Activated CD4-positive, alpha-beta memory T cell treated with anti-CD3 and anti-CD28 coated beads, Interleukin-2, amount 10 ng/mL, durations not matched to agents 7 days and 5 days (primary cell): ENCODE results near the gene ISG20. TPM values are rescaled to one million over a fixed set of nuclear protein-coding genes. Genes with fewer than 3 reads are reported as not detected.

ENCODE experiments used
- CTCF ChIA-PET: fragments of 350-600 bp; sonication (Branson Sonifier 250); formaldehyde crosslinking; loops from one replicate; lab custom pipeline; 2021; ENCODE audit warnings: antibody characterized with exemption, inconsistent platforms; lab: Charles Lee
- POLR2A ChIA-PET: fragments of 350-600 bp; sonication (Branson Sonifier 250); formaldehyde crosslinking; loops from one replicate; lab custom pipeline; 2021; ENCODE audit warnings: antibody characterized with exemption; lab: Charles Lee
- DNase-seq: peaks from one replicate; pipeline ENCODE4 v3.0.0-alpha.2; 2020
- H3K27ac Mint-ChIP-seq: one replicate; pipeline ENCODE4 v1.8.0; 2021; ENCODE audit warnings: mild to moderate bottlenecking, mixed read lengths
- H3K27me3 Mint-ChIP-seq: one replicate; pipeline ENCODE4 v1.8.0; 2021; ENCODE audit warnings: mixed read lengths
- H3K36me3 Mint-ChIP-seq: one replicate; pipeline ENCODE4 v1.8.0; 2021; ENCODE audit warnings: low read depth, mixed read lengths
- H3K4me1 Mint-ChIP-seq: one replicate; pipeline ENCODE4 v1.8.0; 2021; ENCODE audit warnings: mixed read lengths
- H3K4me3 Mint-ChIP-seq: one replicate; pipeline ENCODE4 v1.8.0; 2021; ENCODE audit warnings: mild to moderate bottlenecking, mixed read lengths
- H3K9me3 Mint-ChIP-seq: one replicate; pipeline ENCODE4 v1.8.0; 2021; ENCODE audit warnings: mixed read lengths
- total RNA-seq, 2 experiments: library from RNA; stranded (reverse); gene quantifications; one replicate each; pipeline ENCODE4 v1.2.3, GENCODE V29; 2021

Gene ISG20
- total RNA-seq, 2 experiments from 2014 or later = 337 to 338 TPM

- peak overlapping the region; percentile 25 for H3K4me3 Mint-ChIP-seq
- H3K4me1 Mint-ChIP-seq = peaks cover 7% of the 10 kb centered on the region
- H3K27me3 Mint-ChIP-seq = peaks cover 44% of the 10 kb centered on the region
- no peak for DNase-seq
- POLR2A ChIA-PET = no interaction called here
- no peaks in the 10 kb centered on the region for H3K36me3 Mint-ChIP-seq
- H3K9me3 Mint-ChIP-seq = no peaks in the 10 kb centered on the region
- no peak overlapping the region for H3K27ac Mint-ChIP-seq
- CTCF ChIA-PET = no interaction called here
Measured at GRCh38 chr15:88705769-88706165, 67.0 kb downstream of the ISG20 start.

Other genes starting within 250 kb of the ISG20 start
- 10 to 100 TPM; 20.3 to 23.9 TPM for gene MRPL46, start 171.6 kb upstream of the ISG20 start, total RNA-seq
- gene MRPS11, start 171.3 kb upstream of the ISG20 start, total RNA-seq = 10 to 100 TPM; 48.5 to 50.3 TPM
- 1 to 10 TPM; 3.0 to 3.3 TPM for gene DET1, start 92.3 kb upstream of the ISG20 start, total RNA-seq
- gene AEN, start 17.7 kb upstream of the ISG20 start, total RNA-seq = 10 to 100 TPM; 32.7 to 33.5 TPM
- not detected for gene ACAN, start 164.4 kb downstream of the ISG20 start, total RNA-seq